ENCODE data around the gene EFNB2.

Gene EFNB2

DNA sequence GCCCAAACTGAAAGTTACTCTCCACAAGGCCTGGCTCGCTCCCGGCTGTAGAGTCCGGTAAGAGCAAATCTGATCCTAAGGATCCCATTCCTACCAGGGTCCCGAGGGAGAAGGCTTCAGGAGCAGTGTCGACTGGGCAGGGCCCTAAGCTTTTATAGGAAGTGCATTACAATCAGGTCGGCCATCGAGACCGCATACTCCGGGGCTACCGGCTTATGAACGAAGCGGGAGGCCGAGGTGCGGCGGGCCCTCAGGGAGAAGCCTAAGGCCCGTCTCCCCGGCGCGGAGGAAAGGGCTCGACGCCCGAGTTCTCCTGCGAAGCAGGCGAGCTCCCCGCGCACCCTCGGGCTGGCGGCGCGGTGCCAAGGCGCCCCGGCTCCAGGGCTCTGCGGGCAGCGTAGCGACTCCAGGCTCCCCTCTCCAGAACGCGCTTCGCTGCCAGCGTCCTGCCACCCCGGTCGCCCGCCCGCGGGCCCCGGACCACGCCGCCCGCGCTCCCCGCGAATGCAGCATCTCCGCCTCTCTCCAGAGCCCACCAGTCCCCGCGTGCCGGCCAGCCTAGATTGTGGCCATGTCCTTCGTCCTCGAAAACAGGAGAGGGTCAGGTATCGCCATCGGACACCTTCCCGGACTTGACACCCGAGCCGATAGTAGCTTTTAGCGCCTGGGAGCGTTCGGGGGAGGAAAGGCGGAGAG lies 1.4 kb downstream of the EFNB2 start:
- no peak for DNase-seq (ENCODE audit: insufficient read length, low spot score)
- FAIRE-seq = no peak

DNA sequence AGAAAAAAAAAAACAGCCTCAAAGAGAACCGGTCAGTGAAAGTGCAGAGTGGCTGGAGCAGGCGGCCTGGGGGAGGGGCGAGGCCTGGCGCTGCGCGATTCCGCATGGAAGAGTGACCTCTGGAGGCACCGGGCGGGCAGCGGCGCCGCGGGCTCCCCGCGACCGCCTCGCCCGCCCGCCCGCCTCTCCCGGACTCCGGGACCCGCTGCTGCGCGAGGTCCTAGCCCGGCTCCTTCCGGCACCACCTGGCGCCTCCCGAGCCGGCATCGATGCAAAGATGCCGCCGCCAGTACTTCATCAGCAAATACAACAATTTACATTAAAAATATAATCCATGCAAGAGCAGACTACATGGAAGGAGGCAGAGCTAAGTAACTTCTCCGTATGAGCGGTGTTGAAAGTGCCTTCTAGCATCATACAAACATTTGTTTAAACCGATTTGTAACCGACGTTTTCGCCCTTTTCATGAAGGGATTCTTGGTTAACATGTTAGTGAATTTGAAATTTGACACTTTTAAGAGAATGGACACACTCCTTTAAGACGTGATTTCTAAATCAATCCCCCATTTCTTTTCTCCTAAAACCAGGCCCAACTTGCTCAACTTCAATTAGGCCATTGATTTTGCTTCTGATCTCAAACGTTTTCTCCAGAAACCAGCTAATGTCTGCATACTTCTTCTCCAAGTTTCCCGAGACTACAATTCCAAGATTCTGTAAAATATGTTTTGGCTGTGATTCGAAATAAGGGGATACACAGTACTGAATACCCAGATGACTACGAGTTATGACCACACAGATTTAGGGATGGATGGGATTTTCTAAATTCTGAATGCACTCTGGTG lies 2.1 kb downstream of the EFNB2 start:
- DNase-seq (ENCODE audit: insufficient read length, low spot score) = no peak
- TF ChIP-seq POLR2A (IDR thresholded peaks at IDR 0.05; ENCODE audit: low read depth, low read length) (no peak), TAF1 (IDR thresholded peaks at IDR 0.05; ENCODE audit: low read depth, low read length) (no peak), POU2F2 (IDR thresholded peaks at IDR 0.05; ENCODE audit: low read depth, low read length) (no peak), POLR2AphosphoS5 (IDR thresholded peaks at IDR 0.05; ENCODE audit: low read depth, low read length) (no peak), SPI1 (IDR thresholded peaks at IDR 0.05; ENCODE audit: low read depth, low read length) (no peak), PAX5 (IDR thresholded peaks at IDR 0.05; ENCODE audit: insufficient read depth, low read length, severe bottlenecking) (no peak)
- FAIRE-seq = no peak

More for the DNA sequence above, 1.4 kb downstream of the EFNB2 start:
- no peak for TF ChIP-seq TAF1 (IDR thresholded peaks at IDR 0.05; ENCODE audit: low read depth, low read length)
- no peak for TF ChIP-seq POLR2A (IDR thresholded peaks at IDR 0.05; ENCODE audit: low read depth, low read length)
- TF ChIP-seq POLR2AphosphoS5 (IDR thresholded peaks at IDR 0.05; ENCODE audit: low read depth, low read length) = no peak
- no peak for TF ChIP-seq POU2F2 (IDR thresholded peaks at IDR 0.05; ENCODE audit: low read depth, low read length)
- no peak for TF ChIP-seq SPI1 (IDR thresholded peaks at IDR 0.05; ENCODE audit: low read depth, low read length)
- TF ChIP-seq PAX5 (IDR thresholded peaks at IDR 0.05; ENCODE audit: insufficient read depth, low read length, severe bottlenecking) = no peak

DNA sequence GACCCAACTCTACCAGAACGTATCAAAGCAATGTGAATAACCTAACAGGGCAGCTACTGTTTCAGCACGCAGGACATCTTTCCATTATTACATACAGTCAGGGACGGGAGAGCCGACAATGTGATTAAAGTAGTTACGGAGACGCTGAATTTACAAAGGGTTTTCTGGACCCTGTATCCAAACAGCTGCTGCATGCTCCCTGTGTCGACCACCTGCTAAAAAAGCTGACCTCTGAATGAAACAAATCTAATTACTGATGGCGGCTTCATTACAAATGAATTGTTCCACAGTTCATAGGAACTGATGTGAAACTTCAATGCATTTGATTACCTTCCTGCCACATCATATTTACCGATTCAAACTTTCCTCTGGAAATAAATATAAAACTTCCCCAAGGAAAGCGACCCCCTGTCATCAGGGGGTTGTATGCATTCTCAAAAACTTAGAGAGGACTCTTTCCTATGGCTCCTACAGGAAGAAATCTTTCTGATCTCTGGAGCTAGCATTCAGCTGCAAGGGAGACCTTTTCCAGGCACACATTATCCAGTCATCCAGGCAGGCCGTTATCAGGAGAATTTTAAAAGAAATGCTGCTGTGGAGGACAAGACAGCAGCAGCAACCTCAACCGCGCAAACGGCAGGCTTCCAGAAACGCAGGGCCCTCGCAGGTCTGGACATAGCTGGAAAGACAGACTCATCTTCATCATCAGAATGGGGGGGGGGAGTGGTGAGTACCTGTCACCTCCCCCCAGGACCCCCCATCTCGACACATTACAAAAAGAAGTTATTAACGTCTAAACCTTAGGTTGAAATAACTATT lies 3.1 kb downstream of the EFNB2 start:
- TF ChIP-seq POLR2A (IDR thresholded peaks at IDR 0.05; ENCODE audit: low read depth, low read length) = no peak
- TF ChIP-seq POU2F2 (IDR thresholded peaks at IDR 0.05; ENCODE audit: low read depth, low read length) = no peak
- TF ChIP-seq SPI1 (IDR thresholded peaks at IDR 0.05; ENCODE audit: low read depth, low read length) = no peak
- no peak for FAIRE-seq
- DNase-seq (ENCODE audit: insufficient read length, low spot score) = no peak

DNA sequence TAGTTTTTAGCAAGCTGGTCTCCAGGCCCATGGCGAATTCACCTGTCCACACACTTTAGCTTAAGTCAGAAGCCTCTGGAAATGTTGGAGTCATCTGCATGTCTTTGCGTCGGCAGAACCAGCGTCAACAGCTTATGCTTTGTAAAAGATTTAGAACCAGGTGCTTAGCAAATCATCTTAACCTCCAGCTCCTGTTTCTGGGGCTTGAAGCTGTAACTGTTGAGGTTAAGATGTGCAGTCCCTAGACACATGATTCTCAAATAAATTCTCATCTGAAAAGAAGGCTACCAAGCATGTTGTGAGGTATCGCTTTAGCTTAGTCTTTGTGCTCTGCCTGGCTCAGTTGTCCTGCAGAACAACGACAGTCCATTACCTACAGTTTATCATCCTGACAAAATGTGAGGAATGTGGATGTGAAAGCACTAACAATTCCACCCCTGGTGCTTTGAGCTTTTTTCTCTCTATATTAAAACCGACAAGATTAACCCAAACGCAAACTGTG lies 4.4 kb downstream of the EFNB2 start:
- DNase-seq (ENCODE audit: insufficient read length, low spot score) = no peak
- no peak for FAIRE-seq
- TF ChIP-seq PAX5 (IDR thresholded peaks at IDR 0.05; ENCODE audit: insufficient read depth, low read length, severe bottlenecking) (no peak), POU2F2 (IDR thresholded peaks at IDR 0.05; ENCODE audit: low read depth, low read length) (no peak), SPI1 (IDR thresholded peaks at IDR 0.05; ENCODE audit: low read depth, low read length) (no peak), TAF1 (IDR thresholded peaks at IDR 0.05; ENCODE audit: low read depth, low read length) (no peak), POLR2A (IDR thresholded peaks at IDR 0.05; ENCODE audit: low read depth, low read length) (no peak), POLR2AphosphoS5 (IDR thresholded peaks at IDR 0.05; ENCODE audit: low read depth, low read length) (no peak)

- no peak for FAIRE-seq
- TF ChIP-seq TAF1 (IDR thresholded peaks at IDR 0.05; ENCODE audit: low read depth, low read length) = no peak
- no peak for TF ChIP-seq POLR2A (IDR thresholded peaks at IDR 0.05; ENCODE audit: low read depth, low read length)
- no peak for TF ChIP-seq SPI1 (IDR thresholded peaks at IDR 0.05; ENCODE audit: low read depth, low read length)
- TF ChIP-seq POLR2AphosphoS5 (IDR thresholded peaks at IDR 0.05; ENCODE audit: low read depth, low read length) = no peak
- TF ChIP-seq POU2F2 (IDR thresholded peaks at IDR 0.05; ENCODE audit: low read depth, low read length) = no peak
- DNase-seq (ENCODE audit: insufficient read length, low spot score) = no peak
Measured at GRCh38 chr13:106530171-106530851, 5.2 kb downstream of the EFNB2 start.

- FAIRE-seq (no peak), DNase-seq (ENCODE audit: insufficient read length, low spot score) (no peak)
- TF ChIP-seq PAX5 (IDR thresholded peaks at IDR 0.05; ENCODE audit: insufficient read depth, low read length, severe bottlenecking) (no peak), TAF1 (IDR thresholded peaks at IDR 0.05; ENCODE audit: low read depth, low read length) (no peak), POLR2AphosphoS5 (IDR thresholded peaks at IDR 0.05; ENCODE audit: low read depth, low read length) (no peak), POU2F2 (IDR thresholded peaks at IDR 0.05; ENCODE audit: low read depth, low read length) (no peak), SPI1 (IDR thresholded peaks at IDR 0.05; ENCODE audit: low read depth, low read length) (no peak), POLR2A (IDR thresholded peaks at IDR 0.05; ENCODE audit: low read depth, low read length) (no peak)
Measured at GRCh38 chr13:106529415-106530170, 5.9 kb downstream of the EFNB2 start.

DNA sequence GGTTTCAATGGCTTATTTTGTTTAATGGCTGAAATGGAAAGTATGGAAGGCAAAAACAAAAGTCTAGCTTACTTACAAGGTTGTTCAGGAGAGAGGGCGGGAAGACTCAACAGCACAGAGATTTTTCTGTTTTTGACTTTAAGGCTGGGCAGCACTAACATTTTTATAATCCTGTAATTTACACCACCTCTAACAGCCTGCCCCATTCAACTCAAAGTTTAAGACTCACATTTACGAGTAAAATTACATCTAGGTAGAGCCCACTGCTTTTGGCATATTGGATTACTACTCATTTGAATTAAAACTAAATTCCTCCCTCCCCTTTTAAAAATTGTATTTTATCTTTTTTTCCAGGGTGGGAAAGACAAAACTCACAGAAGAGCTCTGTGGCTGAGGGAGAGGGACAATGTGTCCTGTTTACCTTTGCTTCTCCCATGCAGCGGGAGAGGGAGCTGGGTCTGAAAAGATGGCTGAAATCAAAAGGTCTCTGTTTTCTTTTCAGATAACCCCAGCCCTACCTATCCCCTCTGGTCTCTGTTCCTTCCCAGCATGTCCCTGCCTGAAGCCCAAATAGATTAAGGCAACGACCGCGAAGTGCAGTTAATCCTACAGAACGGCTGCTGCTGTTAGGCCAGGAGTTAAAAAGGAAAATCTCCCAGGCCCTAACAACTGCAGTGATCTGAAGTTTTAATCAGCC lies 6.6 kb downstream of the EFNB2 start:
- FAIRE-seq = no peak
- DNase-seq (ENCODE audit: insufficient read length, low spot score) = no peak
- TF ChIP-seq POLR2AphosphoS5 (IDR thresholded peaks at IDR 0.05; ENCODE audit: low read depth, low read length) (no peak), POU2F2 (IDR thresholded peaks at IDR 0.05; ENCODE audit: low read depth, low read length) (no peak), SPI1 (IDR thresholded peaks at IDR 0.05; ENCODE audit: low read depth, low read length) (no peak), PAX5 (IDR thresholded peaks at IDR 0.05; ENCODE audit: insufficient read depth, low read length, severe bottlenecking) (no peak), POLR2A (IDR thresholded peaks at IDR 0.05; ENCODE audit: low read depth, low read length) (no peak)

DNA sequence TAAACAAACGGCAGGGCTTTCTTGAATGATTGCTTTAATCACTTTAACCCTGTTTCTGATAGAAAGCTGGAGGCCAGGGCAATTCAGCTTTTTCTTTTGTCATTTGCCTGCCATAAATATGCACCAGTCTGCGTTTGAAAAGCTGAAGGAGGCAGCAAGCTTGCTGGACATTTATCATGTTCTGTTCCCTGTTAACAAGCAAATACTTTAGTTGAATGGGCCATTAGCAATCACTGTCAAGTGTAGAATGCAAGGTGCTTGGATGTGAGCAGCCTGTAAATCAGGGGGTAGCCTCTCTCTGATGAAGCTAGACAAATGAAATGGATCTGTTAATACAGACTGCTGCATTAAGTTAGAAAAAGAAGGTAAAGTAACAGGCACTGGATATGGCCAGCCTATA lies 7.6 kb downstream of the EFNB2 start:
- FAIRE-seq (no peak), DNase-seq (ENCODE audit: insufficient read length, low spot score) (no peak)
- no peak for TF ChIP-seq SPI1 (IDR thresholded peaks at IDR 0.05; ENCODE audit: low read depth, low read length)
- TF ChIP-seq PAX5 (IDR thresholded peaks at IDR 0.05; ENCODE audit: insufficient read depth, low read length, severe bottlenecking) = no peak
- no peak for TF ChIP-seq POLR2A (IDR thresholded peaks at IDR 0.05; ENCODE audit: low read depth, low read length)
- no peak for TF ChIP-seq POLR2AphosphoS5 (IDR thresholded peaks at IDR 0.05; ENCODE audit: low read depth, low read length)
- no peak for TF ChIP-seq POU2F2 (IDR thresholded peaks at IDR 0.05; ENCODE audit: low read depth, low read length)
- no peak for TF ChIP-seq TAF1 (IDR thresholded peaks at IDR 0.05; ENCODE audit: low read depth, low read length)
